ENCODE measurements around the gene RCOR3.
"Not testable (repeated sequence)": the region's sequence is repeated elsewhere in the genome, so short reads cannot be mapped to it uniquely, and the experiment has no call there.

Gene RCOR3

DNA sequence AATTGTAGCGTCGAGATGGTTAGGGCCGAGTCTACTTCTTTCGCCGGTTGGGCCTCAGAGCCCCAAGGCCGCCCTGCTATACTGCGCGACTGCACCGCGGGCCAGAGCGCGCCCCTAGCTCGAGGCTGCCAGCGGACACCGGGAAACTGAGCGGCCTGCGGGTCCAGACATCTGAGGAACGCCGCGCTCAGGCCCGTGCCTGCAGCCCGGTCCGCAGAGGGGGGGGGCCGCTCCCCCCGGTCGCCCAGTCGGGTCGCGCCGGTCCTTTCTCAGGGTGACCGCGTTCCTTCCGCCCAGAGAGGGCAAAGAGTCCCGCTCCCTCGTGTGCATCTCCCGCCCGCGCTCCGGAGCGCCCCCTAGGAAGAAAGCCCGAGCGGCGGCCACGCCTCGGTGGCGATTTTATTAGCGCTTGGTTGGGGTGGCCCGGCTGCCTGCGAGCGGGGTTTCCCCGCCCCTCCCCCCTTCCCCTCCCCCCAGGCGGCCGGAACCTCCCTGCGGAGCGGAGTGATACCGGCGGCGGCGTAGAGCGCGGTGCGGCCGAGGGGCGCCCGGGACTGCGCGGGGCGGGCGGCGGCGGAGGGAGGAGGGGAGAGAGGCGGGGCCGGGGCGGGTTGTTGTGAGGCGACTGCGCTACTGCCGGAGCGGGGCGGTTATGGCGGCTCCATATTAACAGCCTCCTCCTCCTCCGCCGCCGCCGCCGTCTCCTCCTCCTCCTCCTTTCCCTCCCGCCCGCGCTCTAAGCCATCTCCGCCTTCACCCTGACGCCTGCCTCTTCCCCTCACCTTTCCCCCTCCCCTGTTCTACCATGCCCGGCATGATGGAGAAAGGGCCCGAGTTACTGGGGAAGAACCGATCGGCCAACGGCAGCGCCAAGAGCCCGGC, at the start of gene RCOR3:
Gene RCOR3 (plus strand): TSS at position 611 of the 882 bp plus-strand sequence. CDS start 195 bp downstream, at position 806.
- peak; percentile 95 for DNase-seq

DNA sequence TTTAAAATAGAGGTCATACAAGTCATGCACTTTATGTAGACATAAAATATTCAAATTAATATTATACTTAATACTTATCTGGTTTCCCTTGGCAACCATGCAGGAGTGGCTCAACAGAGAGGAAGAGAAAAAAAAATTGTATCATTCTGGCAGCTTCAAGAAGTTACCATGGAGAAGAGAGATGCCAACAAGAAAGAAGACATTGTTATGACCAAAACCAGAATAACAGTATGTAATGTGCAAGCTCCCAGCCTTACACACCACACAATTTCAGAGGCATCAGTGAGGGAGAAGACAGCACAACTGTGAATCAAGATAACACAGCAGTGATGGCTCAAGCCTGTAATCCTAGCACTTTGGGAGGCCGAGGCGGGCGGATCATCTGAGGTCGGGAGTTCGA, 49.1 kb upstream of the RCOR3 start:
- no peak for DNase-seq

DNA sequence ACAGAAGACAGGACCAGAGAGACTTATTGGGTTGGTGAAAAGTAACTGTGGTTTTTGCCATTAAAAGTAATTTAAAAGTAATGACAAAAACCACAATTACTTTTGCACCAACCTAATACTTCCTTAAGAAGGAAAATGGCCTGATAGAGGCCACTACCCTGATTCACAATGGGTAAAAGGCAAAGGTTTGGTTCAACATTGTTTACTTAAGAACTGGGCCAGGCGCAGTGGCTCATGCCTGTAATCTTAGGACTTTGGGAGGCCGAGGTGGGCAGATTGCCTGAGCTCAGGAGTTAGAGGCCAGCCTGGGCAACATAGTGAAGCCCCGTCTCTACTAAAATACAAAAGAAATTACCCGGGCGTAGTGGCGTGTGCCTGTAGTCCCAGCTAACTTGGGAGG, 48.2 kb upstream of the RCOR3 start:
- DNase-seq, result no peak

DNA sequence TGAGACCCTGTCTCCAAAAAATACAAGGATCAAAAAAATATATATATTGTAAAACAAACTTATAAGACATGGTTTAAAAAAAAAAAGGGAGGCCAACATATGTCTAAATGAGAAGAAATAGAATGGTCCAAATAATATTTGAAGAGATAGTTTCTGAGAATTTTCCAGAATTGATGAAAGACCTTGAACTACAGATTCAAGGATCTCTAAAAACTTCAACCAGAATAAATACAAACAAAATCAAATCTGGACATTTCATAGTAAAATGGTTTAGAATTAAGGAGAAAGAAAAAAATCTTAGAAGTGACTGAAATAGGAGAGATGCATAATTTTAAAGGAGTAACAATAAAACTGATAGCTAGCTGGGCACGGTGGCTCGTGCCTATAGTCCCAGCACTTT, 45.5 kb upstream of the RCOR3 start:
- DNase-seq, result no peak

DNA sequence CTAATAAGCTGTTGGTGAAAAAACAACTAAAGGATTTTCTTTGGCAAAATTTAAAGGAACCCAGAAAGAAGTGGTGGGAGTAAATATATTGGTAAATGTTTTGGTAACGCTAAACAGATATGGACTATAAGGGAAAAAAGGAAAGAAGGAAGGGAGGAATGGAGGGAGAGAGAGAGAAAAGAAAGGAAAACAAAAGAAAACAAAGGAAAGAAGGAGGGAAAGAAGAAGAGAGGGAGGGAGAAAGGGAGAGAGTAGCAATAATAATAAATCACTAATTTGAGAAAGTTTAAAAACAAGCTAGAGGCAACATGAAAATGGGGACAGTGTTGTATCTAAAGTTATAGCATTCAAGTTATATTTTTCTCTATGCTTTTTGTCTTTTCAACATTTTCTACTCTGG, 43.6 kb upstream of the RCOR3 start:
- DNase-seq, result no peak

DNA sequence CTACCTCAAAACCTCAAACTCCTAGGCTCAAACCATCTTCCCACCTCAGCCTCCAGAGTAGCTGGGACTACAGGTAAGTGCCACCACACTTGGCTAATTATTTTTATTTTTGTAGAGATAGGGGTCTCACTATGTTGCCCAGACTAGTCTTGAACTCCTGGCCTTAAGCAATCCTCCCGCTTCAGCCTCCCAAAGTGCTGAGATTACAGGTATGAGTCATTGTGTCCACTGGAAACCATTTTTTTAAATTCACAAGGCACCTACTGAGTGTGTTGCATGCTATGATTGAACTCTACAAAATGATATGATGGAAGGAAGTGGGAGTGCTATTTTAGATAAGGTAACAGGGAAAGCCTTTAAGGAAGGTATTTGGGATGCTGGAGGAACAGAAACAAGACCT, 41.8 kb upstream of the RCOR3 start:
- DNase-seq, result no peak

DNA sequence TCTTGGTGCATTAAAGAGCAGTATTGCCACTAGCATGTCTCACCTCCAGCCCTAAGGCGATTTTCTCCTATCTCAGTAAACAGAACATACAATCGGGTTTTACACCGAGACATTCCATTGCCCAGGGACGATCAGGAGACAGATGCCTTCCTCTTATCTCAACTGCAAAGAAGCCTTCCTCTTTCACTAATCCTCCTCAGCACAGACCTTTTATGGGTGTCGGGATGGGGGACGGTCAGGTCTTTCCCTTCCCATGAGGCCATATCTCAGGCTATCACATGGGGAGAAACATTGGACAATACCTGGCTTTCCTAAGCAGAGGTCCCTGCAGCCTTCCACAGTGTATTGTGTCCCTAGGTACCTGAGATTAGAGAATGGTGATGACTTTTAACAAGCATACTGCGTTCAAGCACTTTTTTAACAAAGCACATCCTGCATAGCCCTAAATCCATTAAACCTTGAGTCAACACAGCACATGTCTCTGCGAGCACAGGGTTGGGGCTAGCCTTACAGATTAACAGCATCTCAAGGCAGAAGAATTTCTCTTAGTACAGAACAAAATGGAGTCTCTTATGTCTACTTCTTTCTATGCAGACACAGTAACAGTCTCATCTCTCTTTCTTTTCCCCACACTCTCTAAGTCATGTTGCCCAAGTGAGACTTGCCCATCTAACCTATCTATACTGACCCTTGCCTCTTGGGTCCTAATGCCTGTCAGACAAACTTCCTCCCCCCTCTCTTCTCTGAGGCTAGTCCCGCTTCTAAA, 36.5 kb upstream of the RCOR3 start:
- DNase-seq, result not testable (repeated sequence)

DNA sequence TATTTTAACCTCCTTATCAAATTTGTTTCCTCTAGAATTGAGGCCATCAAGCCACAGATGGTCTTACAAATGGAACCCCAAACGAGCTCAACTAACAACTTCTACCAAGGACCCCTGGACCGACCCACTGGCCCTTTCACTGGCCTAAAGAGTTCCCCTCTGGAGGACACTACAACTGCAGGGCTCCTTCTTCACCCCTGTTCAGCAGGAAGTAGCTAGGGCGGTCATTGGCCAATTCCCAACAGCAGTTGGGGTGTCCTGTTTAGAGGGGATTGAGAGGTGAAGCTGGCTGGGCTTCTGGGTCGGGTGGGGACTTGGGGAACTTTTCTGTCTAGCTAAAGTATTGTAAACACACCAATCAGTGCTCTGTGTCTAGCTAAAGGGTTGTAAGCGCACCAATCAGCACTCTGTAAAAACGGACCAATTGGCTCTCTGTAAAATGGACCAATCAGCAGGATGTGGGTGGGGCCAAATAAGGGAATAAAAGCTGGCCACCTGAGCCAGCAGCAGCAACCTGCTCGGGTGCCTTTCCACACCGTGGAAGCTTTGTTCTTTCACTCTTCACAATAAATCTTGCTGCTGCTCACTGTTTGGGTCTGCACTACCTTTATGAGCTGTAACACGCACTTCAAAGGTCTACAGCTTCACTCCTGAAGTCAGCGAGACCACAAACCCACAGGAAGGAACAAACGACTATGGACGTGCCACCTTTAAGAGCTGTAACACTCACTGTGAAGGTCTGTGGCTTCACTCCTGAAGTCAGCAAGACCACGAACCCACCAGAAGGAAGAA, 30.4 kb upstream of the RCOR3 start:
- DNase-seq, result peak; percentile 55

DNA sequence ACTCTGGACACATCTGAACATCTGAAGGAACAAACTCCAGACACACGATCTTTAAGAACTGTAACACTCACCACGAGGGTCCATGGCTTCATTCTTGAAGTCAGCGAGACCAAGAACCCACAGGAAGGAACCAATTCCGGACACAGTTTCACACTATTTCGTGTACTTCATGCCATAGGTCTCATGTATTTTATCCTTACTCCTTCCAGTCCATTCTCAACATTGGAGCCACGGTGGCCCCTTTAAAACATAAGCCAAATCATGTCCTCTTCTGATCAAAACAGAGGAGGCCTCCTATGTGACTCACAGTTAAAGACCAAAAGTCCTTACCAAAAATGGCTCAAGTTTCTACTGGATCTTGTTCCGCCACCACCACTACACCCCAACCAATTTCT, 29.8 kb upstream of the RCOR3 start:
- DNase-seq, result no peak

DNA sequence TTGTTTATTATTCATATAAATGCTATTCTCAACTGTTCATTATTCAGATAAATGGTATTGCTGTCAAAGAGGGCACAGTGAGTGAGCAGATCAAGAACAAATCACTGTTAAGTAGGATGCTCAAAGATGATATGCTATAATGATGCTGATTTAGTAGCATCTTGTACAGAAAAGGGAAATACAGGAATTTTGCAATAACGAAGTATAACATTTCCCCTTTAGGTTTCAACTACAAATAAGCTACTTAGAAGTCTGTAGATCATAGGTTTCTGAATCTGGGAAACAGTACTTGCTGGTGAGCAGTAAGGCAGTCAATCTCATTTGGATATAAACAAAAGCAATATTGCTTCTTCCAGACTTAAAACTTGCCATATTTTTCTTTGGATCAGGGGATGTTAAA, 27.3 kb upstream of the RCOR3 start:
- DNase-seq, result no peak

DNA sequence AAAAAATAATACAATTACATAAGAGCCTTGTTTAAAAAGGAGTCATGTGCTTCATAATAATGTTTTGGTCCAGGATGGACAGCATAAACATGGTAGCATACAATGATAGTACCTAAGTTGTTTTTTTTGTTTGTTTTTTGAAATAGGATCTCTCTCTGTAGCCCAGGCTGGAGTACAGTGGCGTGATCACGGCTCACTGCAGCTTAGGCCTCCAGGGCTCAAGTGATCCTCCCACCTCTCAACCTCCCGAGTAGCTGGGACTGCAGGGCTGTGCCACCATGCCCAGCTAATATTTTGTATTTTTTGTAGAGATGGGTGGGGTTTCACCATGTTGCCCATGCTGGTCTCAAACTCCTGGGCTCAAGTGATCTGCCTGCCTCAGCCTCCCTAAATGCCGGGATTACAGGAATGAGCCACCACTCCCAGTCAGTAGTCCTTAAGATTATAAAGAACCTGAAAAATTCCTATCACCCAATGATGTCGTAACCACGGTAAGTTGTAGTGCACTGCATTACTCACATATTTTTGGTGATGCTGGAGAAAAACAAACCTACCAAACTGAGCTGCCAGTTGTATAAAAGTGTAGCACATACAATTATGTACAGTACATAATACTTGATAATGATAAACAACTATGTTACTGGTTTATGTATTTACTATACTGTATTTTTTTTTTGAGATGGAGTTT, 22.4 kb upstream of the RCOR3 start:
- DNase-seq, result no peak

DNA sequence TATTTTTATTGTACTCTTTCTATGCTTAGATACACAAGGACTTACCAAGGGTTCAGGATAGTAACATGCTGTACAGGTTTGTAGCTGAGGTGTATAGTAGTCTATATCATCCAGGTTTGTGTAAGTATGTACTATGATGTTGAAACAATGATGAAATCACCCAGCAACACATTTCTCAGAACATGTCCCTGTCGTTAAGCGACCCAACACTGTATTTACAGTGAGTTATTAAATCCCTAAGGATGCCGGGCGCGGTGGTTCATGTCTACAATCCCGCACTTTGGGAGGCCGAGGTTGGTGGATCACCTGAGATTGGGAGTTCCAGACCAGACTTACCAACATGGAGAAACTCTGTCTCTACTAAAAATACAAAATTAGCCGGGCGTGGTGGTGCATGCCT, 21.6 kb upstream of the RCOR3 start:
- no peak for DNase-seq

DNA sequence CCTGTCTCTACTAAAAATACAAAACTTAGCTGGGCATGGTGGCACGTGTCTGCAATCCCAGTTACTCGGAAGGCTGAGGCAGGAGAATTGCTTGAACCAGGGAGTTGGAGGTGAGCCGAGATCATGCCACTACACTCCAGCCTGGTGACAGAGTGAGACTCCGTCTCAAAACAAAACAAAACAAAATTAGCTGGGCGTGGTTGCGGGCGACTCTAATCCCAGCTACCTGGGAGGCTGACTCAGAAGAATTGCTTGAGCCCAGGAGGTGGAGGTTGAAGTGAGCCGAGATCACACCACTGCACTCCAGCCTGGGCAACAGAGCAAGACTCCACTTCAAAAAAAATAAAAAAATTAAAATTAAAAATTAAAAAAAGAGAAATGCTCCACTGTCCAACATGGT, 18.6 kb upstream of the RCOR3 start:
- not testable (repeated sequence) for DNase-seq

DNA sequence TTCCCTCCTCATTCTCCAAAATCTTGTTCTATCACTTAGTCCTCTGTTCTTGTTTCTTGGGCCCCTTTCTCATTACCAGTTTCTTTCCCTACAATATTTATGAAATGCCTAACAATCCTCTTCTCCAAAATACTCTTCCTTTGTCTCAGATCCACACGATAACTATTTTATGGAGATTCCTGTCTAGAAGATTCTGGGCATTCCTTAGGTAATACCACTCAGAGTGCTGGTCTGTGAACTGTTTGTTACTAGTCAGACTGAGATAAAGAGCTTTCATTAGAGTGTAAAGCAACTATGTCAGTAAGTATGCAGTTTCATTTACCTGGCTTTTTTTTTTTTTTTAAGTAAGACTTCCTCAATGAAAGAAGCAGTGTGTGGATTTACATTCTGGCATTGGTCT, 18.1 kb upstream of the RCOR3 start:
- no peak for DNase-seq

DNA sequence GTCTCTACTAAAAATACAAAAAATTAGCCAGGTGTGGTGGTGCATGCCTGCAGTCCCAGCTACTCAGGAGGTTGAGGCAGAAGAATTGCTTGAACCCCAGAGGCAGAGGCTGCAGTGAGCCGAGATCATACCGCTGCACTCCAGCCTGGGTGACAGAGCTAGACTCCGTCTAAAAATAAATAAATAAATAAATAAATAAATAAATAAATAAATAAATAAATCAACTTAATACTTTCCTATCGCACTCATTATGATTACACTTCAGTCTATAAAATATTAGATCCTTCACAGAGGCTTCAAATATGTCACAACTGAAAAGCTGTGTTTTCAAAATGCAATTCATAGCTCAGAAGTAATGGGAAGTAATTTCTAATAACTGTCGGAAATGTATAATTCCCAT, 15.5 kb upstream of the RCOR3 start:
- DNase-seq, result not testable (repeated sequence)

DNA sequence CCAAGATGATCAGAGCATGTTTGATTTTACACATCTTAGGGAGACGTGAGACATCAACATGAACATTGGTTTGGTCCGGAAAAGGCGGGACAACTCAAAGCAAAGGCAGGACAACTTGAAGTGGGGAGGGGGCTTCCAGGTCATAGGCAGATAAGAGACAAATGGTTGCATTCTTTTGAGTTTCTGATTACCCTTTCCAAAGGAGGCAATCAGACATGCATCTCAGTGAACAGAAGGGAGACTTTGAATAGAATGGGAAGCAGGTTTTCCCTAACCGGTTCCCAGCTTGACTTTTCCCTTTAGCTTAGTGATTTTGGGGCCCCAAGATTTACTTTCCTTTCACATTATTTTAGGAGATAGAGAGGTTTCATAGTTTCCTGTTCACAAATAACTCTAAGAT, 12.6 kb upstream of the RCOR3 start:
- not testable (repeated sequence) for DNase-seq

DNA sequence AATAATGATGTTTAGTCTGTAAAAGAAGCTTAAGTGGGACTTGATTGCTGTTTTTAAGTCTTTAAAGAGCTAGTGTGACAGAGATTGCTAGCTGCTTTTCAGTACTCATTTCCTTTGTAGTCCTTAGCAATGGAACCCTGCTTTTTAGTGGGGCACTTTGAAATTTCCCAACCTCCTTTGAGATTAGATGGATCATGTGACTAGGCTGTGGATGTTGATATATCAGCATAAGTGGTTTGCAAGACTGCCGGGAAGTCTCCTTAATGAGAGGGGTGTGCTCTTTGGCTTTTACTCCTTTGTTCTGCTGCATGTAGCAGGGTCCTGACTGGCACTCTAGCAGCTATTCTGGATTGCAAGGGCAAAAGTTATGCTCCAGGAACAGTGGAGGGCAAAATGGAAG, 11.2 kb upstream of the RCOR3 start:
- DNase-seq, result no peak

DNA sequence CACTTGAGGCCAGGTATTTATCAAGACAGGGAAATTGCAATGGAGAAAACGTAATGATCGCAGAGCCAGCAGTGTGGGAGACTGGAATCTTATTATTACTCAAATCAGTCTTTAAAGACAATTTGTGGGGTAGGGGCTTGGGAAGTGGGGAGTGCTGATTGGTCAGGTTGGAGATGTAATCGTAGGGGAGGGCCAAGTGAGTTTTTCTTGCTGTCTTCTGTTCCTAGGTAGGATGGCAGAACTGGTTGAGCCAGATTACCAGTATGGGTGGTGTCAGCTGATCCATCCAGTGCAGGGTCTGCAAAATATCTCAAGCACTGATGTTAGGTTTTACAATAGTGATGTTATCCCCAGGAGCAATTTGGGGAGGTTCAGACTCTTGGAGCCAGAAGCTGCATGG, 9.6 kb upstream of the RCOR3 start:
- not testable (repeated sequence) for DNase-seq

DNA sequence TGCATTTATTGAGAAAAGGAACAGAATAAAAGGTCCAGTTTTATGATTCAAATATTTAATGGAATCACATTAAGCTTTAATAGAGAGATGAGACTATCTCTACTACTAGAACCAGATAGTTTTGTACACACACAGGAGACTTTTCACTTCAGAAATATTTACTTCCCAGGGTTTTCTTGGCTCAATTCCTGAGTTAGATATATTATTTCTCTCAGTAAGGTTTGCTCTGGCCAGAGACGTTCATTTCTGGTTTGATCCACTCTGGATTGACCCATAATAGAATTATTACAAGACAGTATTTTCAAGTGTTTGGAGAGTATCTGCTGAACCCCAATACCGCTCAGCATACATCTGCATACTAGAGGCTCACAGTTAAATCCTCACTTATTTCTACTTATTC, 1.3 kb upstream of the RCOR3 start:
- no peak for DNase-seq

DNA sequence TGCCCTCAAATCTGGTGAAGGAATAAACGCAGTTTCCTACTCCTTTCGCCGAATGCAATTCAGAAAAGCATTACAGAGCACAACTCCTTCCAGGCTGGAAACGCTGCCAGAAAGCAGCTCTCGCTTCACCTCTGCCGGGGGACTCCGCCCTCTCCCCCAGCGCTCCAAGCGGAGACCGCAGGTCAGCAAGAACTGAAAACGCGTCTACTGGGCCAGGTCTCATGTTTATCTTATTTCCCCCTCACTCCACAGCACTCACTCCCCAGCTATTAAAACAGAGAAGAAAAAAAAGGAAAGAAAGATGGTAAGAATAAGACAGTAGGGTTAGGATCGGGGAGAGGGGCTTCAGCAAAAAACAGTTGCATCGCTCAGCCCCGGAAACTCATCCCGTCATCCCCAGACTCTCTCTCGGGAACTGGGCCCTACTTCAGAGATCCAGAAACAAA, 833 bp upstream of the RCOR3 start:
- peak; percentile 69 for DNase-seq

DNA sequence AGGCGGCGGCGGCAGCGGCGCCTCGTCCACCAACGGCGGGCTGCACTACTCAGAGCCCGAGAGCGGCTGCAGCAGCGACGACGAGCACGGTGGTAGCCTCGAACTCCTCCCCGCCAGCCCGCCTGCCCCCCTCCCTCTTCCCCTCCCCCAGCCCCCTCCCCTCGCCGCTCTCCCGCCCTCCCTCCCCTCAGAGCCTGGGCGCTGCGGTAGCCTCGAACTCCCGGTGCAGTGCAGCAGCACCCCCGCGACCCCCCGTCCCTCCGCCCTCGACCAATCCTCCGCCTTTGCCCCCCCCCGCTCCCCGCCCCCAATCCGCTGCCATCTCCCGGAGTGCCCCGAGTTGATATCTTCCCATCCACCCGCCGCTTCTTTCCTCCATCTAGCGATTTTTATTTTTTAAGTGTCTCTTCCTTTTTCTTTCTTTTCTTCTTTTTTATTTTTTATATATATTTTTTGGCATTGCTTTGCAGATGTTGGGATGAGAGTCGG, 516 bp downstream of the RCOR3 start:
- peak; percentile 62 for DNase-seq
